A673 (cell line): Measurements from ENCODE around the gene LRP8. TPM values are rescaled to one million over a fixed set of nuclear protein-coding genes. Genes with fewer than 3 reads are reported as not detected.
A peak's percentile ranks its signal among the peaks of the same experiment; 100 is the strongest.

ENCODE experiments used
- BruUV-seq: library from RNA; stranded (reverse); fragments of 400-500 nt; replicated peaks from 2 replicates; lab custom pipeline; 2021; lab: Mats Ljungman, UMichigan
- CTCF ChIA-PET: fragments of 300-600 bp; sonication (Branson Sonifier 250); formaldehyde crosslinking; loops from one replicate; lab custom pipeline; 2022; ENCODE audit warnings: antibody characterized with exemption; lab: Charles Lee
- POLR2A ChIA-PET: fragments of 300-600 bp; sonication (Branson Sonifier 250); formaldehyde crosslinking; loops from one replicate; lab custom pipeline; 2022; ENCODE audit warnings: antibody characterized with exemption; ENCODE audit not compliant: low non-redundant PET; lab: Charles Lee
- DNase-seq: peaks from one replicate; pipeline ENCODE4 v3.0.0-alpha.2; 2015; ENCODE audit warnings: low spot score
- H3K27ac ChIP-seq: fragments of 200-600 bp; sonication (generic); 2 replicates; pipeline ENCODE4 v1.5.1; 2016; ENCODE audit warnings: mixed run types, low read depth, mild to moderate bottlenecking, mixed read lengths, antibody characterized with exemption, low read length; ENCODE audit not compliant: poor library complexity, severe bottlenecking
- H3K27me3 ChIP-seq: fragments of 200-600 bp; sonication (generic); replicated peaks from 2 replicates; pipeline ENCODE4 v1.6.1; 2017; ENCODE audit warnings: mixed run types, low read depth, mild to moderate bottlenecking, mixed read lengths, antibody characterized with exemption, low read length; ENCODE audit not compliant: insufficient read depth, poor library complexity
- H3K36me3 ChIP-seq: fragments of 200-600 bp; sonication (generic); 2 replicates; pipeline ENCODE4 v1.6.1; 2016; ENCODE audit warnings: mixed run types, mild to moderate bottlenecking, mixed read lengths, antibody characterized with exemption, low read length; ENCODE audit not compliant: insufficient read depth, poor library complexity, severe bottlenecking
- H3K4me1 ChIP-seq: fragments of 200-600 bp; sonication (generic); 2 replicates; pipeline ENCODE4 v1.6.1; 2017; ENCODE audit warnings: mixed run types, mild to moderate bottlenecking, mixed read lengths, antibody characterized with exemption, low read length; ENCODE audit not compliant: insufficient read depth, poor library complexity, severe bottlenecking
- H3K4me3 ChIP-seq: fragments of 200-600 bp; sonication (generic); 2 replicates; pipeline ENCODE4 v1.5.1; 2016; ENCODE audit warnings: low read depth, mixed run types, mild to moderate bottlenecking, mixed read lengths, low read length; ENCODE audit not compliant: poor library complexity, severe bottlenecking
- H3K9me3 ChIP-seq: fragments of 200-600 bp; sonication (generic); 2 replicates; pipeline ENCODE4 v1.6.1; 2016; ENCODE audit warnings: mixed run types, low read depth, mild to moderate bottlenecking, mixed read lengths, antibody characterized with exemption, low read length; ENCODE audit not compliant: poor library complexity, severe bottlenecking
- CTCF ChIP-seq: fragments of 300-800, 200-600 bp; sonication (generic); conservative IDR thresholded peaks from 2 replicates; pipeline ENCODE4 v1.5.1; 2017; ENCODE audit warnings: low read depth, mild to moderate bottlenecking, antibody characterized with exemption, low read length, moderate library complexity, mixed read lengths
- EZH2 ChIP-seq: fragments of 200-600 bp; sonication (generic); IDR thresholded peaks from 2 replicates; pipeline ENCODE4 v1.6.1; 2017; ENCODE audit warnings: borderline replicate concordance, low read depth, mild to moderate bottlenecking, mixed read lengths, antibody characterized with exemption, low read length; ENCODE audit not compliant: poor library complexity, severe bottlenecking
- intact Hi-C: fragments of 100-400 bp; cut with micrococcal nuclease; formaldehyde crosslinking; loops from one replicate; pipeline ENCODE4 v1.10.0; 2022; ENCODE audit not compliant: unreplicated experiment
- total RNA-seq: library from RNA; stranded (reverse); gene quantifications from 2 replicates; pipeline ENCODE4 v1.2.3, GENCODE V29; 2021

The LRP8 gene
- total RNA-seq, 1 experiment from 2014 or later = 24.7 TPM

DNA sequence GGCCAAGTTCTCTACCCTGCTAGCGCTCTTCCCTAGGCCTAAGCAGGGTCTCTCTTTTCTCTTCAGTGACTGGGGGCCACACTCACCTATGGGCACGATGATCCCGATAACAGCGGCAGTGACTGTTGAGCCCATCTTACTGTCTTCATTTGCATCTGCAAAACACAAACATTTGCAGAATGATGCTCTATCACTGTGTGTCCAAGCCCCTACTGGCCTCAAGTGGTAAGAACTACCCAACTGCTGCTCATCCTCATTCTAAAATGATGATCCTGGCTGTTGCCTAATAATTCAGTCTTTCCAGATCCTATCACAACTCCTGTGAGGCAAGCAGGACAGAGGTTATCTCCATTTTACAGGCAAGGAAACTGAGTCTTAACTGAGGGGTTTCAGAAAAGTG is 72.8 kb downstream of the LRP8 start:
- ChIA-PET CTCF (no interaction called here), POLR2A (no interaction called here)
- no peak for DNase-seq
- Histone ChIP-seq H3K9me3 (no peaks in the 10 kb centered on the region), H3K27me3 (peaks cover 66% of the 10 kb centered on the region), H3K36me3 (no peaks in the 10 kb centered on the region), H3K4me3 (no peak overlapping the region), H3K4me1 (no peaks in the 10 kb centered on the region), H3K27ac (no peak overlapping the region)
- TF ChIP-seq CTCF (0 out of 2 replicates have a peak, but pooled peaks have one; percentile 11), EZH2 (no peak)
- no TSS peak for BruUV-seq
- intact Hi-C loops = no loop called here

DNA sequence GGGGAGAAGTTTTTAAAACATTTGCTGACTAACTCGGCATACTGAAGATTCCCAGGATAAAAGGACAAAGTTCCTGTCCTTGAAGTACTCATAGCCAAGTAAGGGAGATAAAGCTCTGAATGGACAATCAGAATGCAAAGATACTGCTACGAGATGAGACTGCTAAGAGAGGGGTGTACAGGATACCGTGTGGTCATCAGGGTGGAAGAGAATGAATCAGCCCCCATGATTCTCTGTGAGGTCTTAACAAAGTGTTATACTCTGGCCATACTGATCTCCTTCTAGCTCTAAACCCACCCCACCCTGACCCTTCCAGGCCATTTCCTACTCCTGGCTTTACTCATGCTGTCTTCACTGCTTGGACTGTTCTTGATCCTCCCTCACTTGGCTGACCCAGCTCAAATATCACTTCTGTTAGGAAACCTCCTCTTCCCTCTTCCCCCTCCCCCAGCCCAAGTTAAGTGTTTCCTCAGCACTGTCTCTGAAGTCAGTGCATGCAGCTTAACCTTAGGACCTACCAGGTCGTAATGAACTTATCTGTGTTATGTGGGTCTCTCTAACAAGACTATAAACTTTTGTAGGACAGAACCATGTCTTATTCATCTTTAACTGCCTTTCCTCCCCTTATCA is 73.7 kb downstream of the LRP8 start:
- CTCF ChIA-PET = no interaction called here
- no peak overlapping the region for H3K4me3 ChIP-seq
- H3K36me3 ChIP-seq = no peaks in the 10 kb centered on the region
- BruUV-seq = no TSS peak
- H3K9me3 ChIP-seq = no peaks in the 10 kb centered on the region
- no peak for DNase-seq
- intact Hi-C loops = no loop called here
- H3K4me1 ChIP-seq = no peaks in the 10 kb centered on the region
- H3K27me3 ChIP-seq = peaks cover 64% of the 10 kb centered on the region
- no peak for TF ChIP-seq EZH2
- TF ChIP-seq CTCF = no peak
- POLR2A ChIA-PET = no interaction called here
- H3K27ac ChIP-seq = no peak overlapping the region

DNA sequence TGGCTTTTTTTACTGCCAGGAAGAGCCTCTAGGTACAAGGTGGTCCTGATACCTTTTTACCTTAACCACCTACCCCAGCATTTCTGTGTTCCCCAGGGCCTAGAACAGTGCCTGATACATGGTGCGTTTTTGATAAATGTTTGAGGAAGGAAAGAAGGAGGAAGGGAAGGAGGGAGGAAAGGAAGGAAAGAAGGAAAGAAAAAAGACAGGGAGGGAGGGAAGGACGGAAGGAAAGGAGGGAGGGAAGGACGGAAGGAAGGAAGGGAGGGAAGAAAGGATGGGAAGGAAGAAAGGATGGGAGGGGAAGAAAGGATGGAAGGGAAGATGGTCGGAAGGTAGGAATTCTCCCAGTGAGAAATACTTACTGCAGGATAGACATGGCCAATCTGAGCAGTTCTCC is 77.5 kb downstream of the LRP8 start:
- no peaks in the 10 kb centered on the region for H3K9me3 ChIP-seq
- ChIA-PET CTCF (no interaction called here), POLR2A (no interaction called here)
- no peaks in the 10 kb centered on the region for H3K4me1 ChIP-seq
- no TSS peak for BruUV-seq
- no peak for DNase-seq
- TF ChIP-seq EZH2 = no peak
- no peak overlapping the region for H3K27ac ChIP-seq
- H3K4me3 ChIP-seq = no peak overlapping the region
- no peaks in the 10 kb centered on the region for H3K36me3 ChIP-seq
- peaks cover 49% of the 10 kb centered on the region for H3K27me3 ChIP-seq
- intact Hi-C loops = no loop called here

- peaks cover 46% of the 10 kb centered on the region for H3K27me3 ChIP-seq
- ChIA-PET CTCF (no interaction called here), POLR2A (no interaction called here)
- H3K9me3 ChIP-seq = no peaks in the 10 kb centered on the region
- BruUV-seq = no TSS peak
- H3K36me3 ChIP-seq = no peaks in the 10 kb centered on the region
- H3K4me3 ChIP-seq = no peak overlapping the region
- H3K4me1 ChIP-seq = no peaks in the 10 kb centered on the region
- TF ChIP-seq CTCF (no peak), EZH2 (no peak)
- DNase-seq = no peak
- H3K27ac ChIP-seq = no peak overlapping the region
- intact Hi-C loops = no loop called here
Observed at GRCh38 chr1:53249706-53250105, 78.2 kb downstream of the LRP8 start.
